IMR-90 (cell line): ENCODE results near the gene SEMA4B. TPM values are rescaled to one million over a fixed set of nuclear protein-coding genes. Genes with fewer than 3 reads are reported as not detected.

Experiments used
- ATAC-seq: fragments of 200-7000 bp; cut with Tn5 transposase; 2 replicates; pipeline ENCODE4 v1.9.1; 2020; ENCODE audit warnings: low read depth, mild to moderate bottlenecking, moderate library complexity
- BruUV-seq: library from RNA; stranded (reverse); fragments of 400-500 nt; replicated peaks from 2 replicates; lab custom pipeline; 2021; lab: Mats Ljungman, UMichigan
- CTCF ChIA-PET: fragments of 300-600 bp; formaldehyde crosslinking; extraction: SDS; loops from one replicate; lab custom pipeline; 2021; ENCODE audit warnings: antibody characterized with exemption; lab: Yijun Ruan, JAX
- POLR2A ChIA-PET: fragments of 300-600 bp; sonication (Branson Sonifier 250); formaldehyde crosslinking; loops from one replicate; lab custom pipeline; 2022; ENCODE audit warnings: antibody characterized with exemption; ENCODE audit not compliant: unreplicated experiment; lab: Charles Lee
- DNase-seq: peaks from one replicate; pipeline ENCODE4 v3.0.0; 2013
- H2AFZ ChIP-seq: replicated peaks from 2 replicates; pipeline ENCODE3; 2013; ENCODE audit warnings: low read length, mild to moderate bottlenecking; ENCODE audit not compliant: poor library complexity
- H2AK5ac ChIP-seq: 2 replicates; pipeline ENCODE4 v1.6.1; 2013; ENCODE audit warnings: low read depth, low read length, inconsistent platforms
- H2AK9ac ChIP-seq: replicated peaks from 2 replicates; pipeline ENCODE3; 2013; ENCODE audit warnings: mild to moderate bottlenecking, low read depth, low read length, moderate library complexity; ENCODE audit not compliant: poor library complexity
- H2BK120ac ChIP-seq: 2 replicates; pipeline ENCODE4 v1.6.1; 2013; ENCODE audit warnings: low read depth, low read length, inconsistent platforms
- H2BK15ac ChIP-seq: 3 replicates; pipeline ENCODE4 v1.6.1; 2013; ENCODE audit warnings: low read depth, low read length, inconsistent platforms
- H2BK20ac ChIP-seq: 2 replicates; pipeline ENCODE4 v1.6.1; 2013; ENCODE audit warnings: low read depth, mild to moderate bottlenecking, inconsistent platforms, low read length, moderate library complexity
- H2BK5ac ChIP-seq: 2 replicates; pipeline ENCODE4 v1.6.1; 2013; ENCODE audit warnings: mild to moderate bottlenecking, low read depth, low read length, inconsistent platforms; ENCODE audit not compliant: poor library complexity, severe bottlenecking
- H3K14ac ChIP-seq: replicated peaks from 2 replicates; pipeline ENCODE4 v1.6.1; 2013; ENCODE audit warnings: low read depth, low read length, inconsistent platforms
- H3K18ac ChIP-seq: 2 replicates; pipeline ENCODE4 v1.6.1; 2013; ENCODE audit warnings: low read depth, low read length, control low read depth
- H3K23ac ChIP-seq: 2 replicates; pipeline ENCODE4 v1.6.1; 2013; ENCODE audit warnings: low read depth, low read length, inconsistent platforms
- H3K27ac ChIP-seq: 2 replicates; pipeline ENCODE4 v1.5.1; 2013; ENCODE audit warnings: mild to moderate bottlenecking, control low read depth, low read length; ENCODE audit not compliant: insufficient read depth
- H3K27me3 ChIP-seq: 2 replicates; pipeline ENCODE4 v1.6.1; 2013; ENCODE audit warnings: low read length; ENCODE audit not compliant: control insufficient read depth, insufficient read depth
- H3K36me3 ChIP-seq: 2 replicates; pipeline ENCODE4 v1.6.1; 2013; ENCODE audit warnings: low read length, mixed read lengths; ENCODE audit not compliant: control insufficient read depth, insufficient read depth
- H3K4ac ChIP-seq: 2 replicates; pipeline ENCODE4 v1.6.1; 2013; ENCODE audit warnings: low read depth, low read length, inconsistent platforms
- H3K4me1 ChIP-seq: 2 replicates; pipeline ENCODE4 v1.6.1; 2013; ENCODE audit warnings: low read length, mixed read lengths; ENCODE audit not compliant: control insufficient read depth, insufficient read depth
- H3K4me2 ChIP-seq: 2 replicates; pipeline ENCODE4 v1.6.1; 2013; ENCODE audit warnings: low read depth, mild to moderate bottlenecking, control low read depth, low read length, moderate library complexity
- H3K4me3 ChIP-seq: 2 replicates; pipeline ENCODE4 v1.5.1; 2013; ENCODE audit warnings: low read depth, mild to moderate bottlenecking, control low read depth, low read length, moderate library complexity; ENCODE audit not compliant: insufficient read depth
- H3K56ac ChIP-seq: 2 replicates; pipeline ENCODE4 v1.6.1; 2013; ENCODE audit warnings: low read length, inconsistent platforms; ENCODE audit not compliant: insufficient read depth; ENCODE audit errors: extremely low read depth
- H3K79me1 ChIP-seq, 2 experiments: 2 replicates each; pipeline ENCODE4 v1.6.1; 2013; ENCODE audit warnings: low read length in 2 of 2, inconsistent platforms in 1 of 2, low read depth in 1 of 2
- H3K9ac ChIP-seq: 2 replicates; pipeline ENCODE4 v1.6.1; 2013; ENCODE audit warnings: low read depth, low read length, control low read depth
- H3K9me1 ChIP-seq: 2 replicates; pipeline ENCODE4 v1.6.1; 2013; ENCODE audit warnings: low read length, inconsistent platforms; ENCODE audit not compliant: insufficient read depth
- H3K9me3 ChIP-seq: 2 replicates; pipeline ENCODE4 v1.6.1; 2013; ENCODE audit warnings: low read length; ENCODE audit not compliant: control insufficient read depth, insufficient read depth
- H4K20me1 ChIP-seq: 2 replicates; pipeline ENCODE4 v1.6.1; 2013; ENCODE audit warnings: low read length, inconsistent platforms; ENCODE audit not compliant: insufficient read depth
- H4K5ac ChIP-seq: 2 replicates; pipeline ENCODE4 v1.6.1; 2013; ENCODE audit warnings: mild to moderate bottlenecking, low read depth, low read length, control low read depth
- H4K8ac ChIP-seq, 2 experiments: 2 replicates each; pipeline ENCODE4 v1.6.1; 2013; ENCODE audit warnings: low read depth in 2 of 2, low read length in 2 of 2, control low read depth in 1 of 2, inconsistent platforms in 1 of 2
- H4K91ac ChIP-seq: 2 replicates; pipeline ENCODE4 v1.6.1; 2013; ENCODE audit warnings: low read depth, low read length, inconsistent platforms; ENCODE audit not compliant: insufficient read depth
- BHLHE40 ChIP-seq: fragments of 150-350 bp; IDR thresholded peaks from 2 replicates; pipeline ENCODE4 v1.6.1; 2016; ENCODE audit warnings: mild to moderate bottlenecking, low read depth, low read length
- ELK1 ChIP-seq: fragments of 150-350 bp; IDR thresholded peaks from 2 replicates; pipeline ENCODE4 v1.6.1; 2016; ENCODE audit warnings: low read depth, mild to moderate bottlenecking, low read length, moderate library complexity, borderline replicate concordance
- FOS ChIP-seq: fragments of 150-350 bp; IDR thresholded peaks from 2 replicates; pipeline ENCODE4 v1.6.1; 2016; ENCODE audit warnings: low read depth, low read length
- NFE2L2 ChIP-seq: fragments of 150-350 bp; IDR thresholded peaks from 2 replicates; pipeline ENCODE4 v1.6.1; 2016; ENCODE audit warnings: low read depth, mild to moderate bottlenecking, low read length
- POLR2A ChIP-seq: IDR thresholded peaks from 2 replicates; pipeline ENCODE4 v1.6.1; 2012; ENCODE audit warnings: mild to moderate bottlenecking, low read depth, low read length
- RCOR1 ChIP-seq: IDR thresholded peaks from 2 replicates; pipeline ENCODE4 v1.6.1; 2012; ENCODE audit warnings: mild to moderate bottlenecking, low read length, improper control_type of control experiment; ENCODE audit not compliant: insufficient replicate concordance
- SMC3 ChIP-seq: fragments of 150-350 bp; IDR thresholded peaks from 2 replicates; pipeline ENCODE4 v1.6.1; 2016; ENCODE audit warnings: low read depth, mild to moderate bottlenecking, antibody characterized with exemption, low read length, moderate library complexity
- USF2 ChIP-seq: fragments of 150-350 bp; IDR thresholded peaks from 2 replicates; pipeline ENCODE4 v1.6.1; 2017; ENCODE audit warnings: mild to moderate bottlenecking, antibody characterized with exemption, low read length, low read depth
- WGBS, 2 experiments: methylation state at CpG; one replicate each; pipeline versions ENCODE4 v1.1.5 to v1.1.7; 2013; ENCODE audit warnings: missing lambda C conversion rate in 2 of 2; ENCODE audit not compliant: insufficient read length in 1 of 2; ENCODE audit errors: extremely low coverage in 2 of 2; 5-methylcytosine and 5-hydroxymethylcytosine counted together
- dilution Hi-C: fragments of 300-500 bp; cut with HindIII; formaldehyde crosslinking; loops from one replicate; pipeline ENCODE4 v1.14.3; 2018; ENCODE audit warnings: low sequenced_read_pairs; ENCODE audit not compliant: unreplicated experiment
- in situ Hi-C: fragments of 300-500 bp; cut with MboI; formaldehyde crosslinking; loops from 3 replicates; pipeline ENCODE4 v1.14.3; 2019; ENCODE audit warnings: low sequenced_read_pairs, inconsistent platforms, mixed read lengths
- intact Hi-C: fragments of 100-400 bp; cut with micrococcal nuclease; formaldehyde crosslinking; loops from 2 replicates; pipeline ENCODE4 v1.10.0; 2022
- polyA plus RNA-seq, 3 experiments: library from polyadenylated mRNA; depleted of rRNA; stranded (reverse); fragments of >200 nt; gene quantifications; 2 replicates each; pipeline ENCODE4 v1.2.3, GENCODE V29; 2012; ENCODE audit warnings: low replicate concordance in 1 of 3
- total RNA-seq: library from RNA; depleted of rRNA; stranded (reverse); fragments of >200 nt; gene quantifications from 2 replicates; pipeline ENCODE4 v1.2.3, GENCODE V29; 2012

The SEMA4B gene
- total and polyA plus RNA-seq, 2 of the 4 experiments (the other 2 are of a cell fraction) = 5.0 to 22.5 TPM

GRCh38 chr15:90173372-90173771 is 27.8 kb upstream of the SEMA4B start:
- H2BK5ac ChIP-seq = no peak overlapping the region
- no peak overlapping the region for H3K56ac ChIP-seq
- H4K8ac ChIP-seq = no peak overlapping the region
- no peak overlapping the region for H2BK20ac ChIP-seq
- in situ Hi-C loops = no loop called here
- H3K18ac ChIP-seq = no peak overlapping the region
- H2BK120ac ChIP-seq = no peak overlapping the region
- no peak for ATAC-seq
- CTCF ChIA-PET = no interaction called here
- H2BK15ac ChIP-seq = no peak overlapping the region
- no peaks in the 10 kb centered on the region for H3K9me1 ChIP-seq
- WGBS, 2 experiments = no CpG with 5 or more reads among the region's 7 CpGs
- H3K9ac ChIP-seq = no peak overlapping the region
- H3K4ac ChIP-seq = no peak overlapping the region
- no peaks in the 10 kb centered on the region for H3K36me3 ChIP-seq
- no peak overlapping the region for H2AK9ac ChIP-seq
- no peak overlapping the region for H2AFZ ChIP-seq
- H3K4me1 ChIP-seq = peaks cover 3% of the 10 kb centered on the region
- H3K79me1 ChIP-seq = no peaks in the 10 kb centered on the region
- no peak overlapping the region for H3K4me3 ChIP-seq
- intact Hi-C loops = no loop called here
- dilution Hi-C loops = no loop called here
- H3K23ac ChIP-seq = no peak overlapping the region
- H3K4me2 ChIP-seq = no peak overlapping the region
- no peak overlapping the region for H3K27ac ChIP-seq
- H4K91ac ChIP-seq = no peak overlapping the region
- POLR2A ChIA-PET = no interaction called here
- H4K5ac ChIP-seq = no peak overlapping the region
- H3K14ac ChIP-seq = no peak overlapping the region
- H3K9me3 ChIP-seq = no peaks in the 10 kb centered on the region
- no peak for DNase-seq
- TF ChIP-seq RCOR1 = no peak
- no peak for TF ChIP-seq POLR2A
- TF ChIP-seq FOS = no peak
- no peak for TF ChIP-seq SMC3
- TF ChIP-seq NFE2L2 = no peak
- no peak for TF ChIP-seq BHLHE40
- no peak for TF ChIP-seq USF2
- no peak for TF ChIP-seq ELK1
- no peaks in the 10 kb centered on the region for H3K27me3 ChIP-seq
- no TSS peak for BruUV-seq
- no peaks in the 10 kb centered on the region for H4K20me1 ChIP-seq
- no peak overlapping the region for H2AK5ac ChIP-seq
